ENCODE measurements around the gene DDX3X.

- TF ChIP-seq CTCF (IDR thresholded peaks at IDR 0.05) (no peak), POLR2AphosphoS5 (IDR thresholded peaks at IDR 0.05; ENCODE audit: low read depth, low read length) (no peak), TCF7L2 (IDR thresholded peaks at IDR 0.05; ENCODE audit: low read depth, low read length) (no peak), REST (IDR thresholded peaks at IDR 0.05; ENCODE audit: insufficient read depth in 1 of 2, low read depth in 2 of 2, low read length in 1 of 2) (no peak), SIN3A (IDR thresholded peaks at IDR 0.05; ENCODE audit: borderline replicate concordance, insufficient read depth, low read depth, low read length) (no peak)
These were observed 10.9 kb upstream of the DDX3X start for GRCh38 chrX:41322821-41323603.

All from Panc1 (cell line).